ENCODE data around the gene CCDC187. TPM values are rescaled to one million over a fixed set of nuclear protein-coding genes. Genes with fewer than 3 reads are reported as not detected.

CCDC187 gene
- total RNA-seq, 1 donor from 2014 or later: 6.6 TPM

- intact Hi-C loops (cut with DNase I): no loop called here
- Histone ChIP-seq H3K9me3 (no peaks in the 10 kb centered on the region), H3K36me3 (no peaks in the 10 kb centered on the region), H3K4me3 (no peak overlapping the region), H3K27ac (no peak overlapping the region), H3K27me3 (ENCODE audit: low read depth) (peaks cover 92% of the 10 kb centered on the region), H3K4me1 (no peaks in the 10 kb centered on the region)
- ATAC-seq (no peak), DNase-seq (no peak)
- TF ChIP-seq CTCF (IDR thresholded peaks at IDR 0.05): no peak
These were observed 102.7 kb downstream of the CCDC187 start for GRCh38 chr9:136201174-136201573.

- no peak overlapping the region for H3K4me3 ChIP-seq
- no peaks in the 10 kb centered on the region for H3K9me3 ChIP-seq
- DNase-seq (no peak), ATAC-seq (no peak)
- H3K27ac ChIP-seq: no peak overlapping the region
- intact Hi-C loops (cut with DNase I): no loop called here
- no peaks in the 10 kb centered on the region for H3K36me3 ChIP-seq
- TF ChIP-seq CTCF (IDR thresholded peaks at IDR 0.05): no peak
- H3K27me3 ChIP-seq (ENCODE audit: low read depth): peaks cover 98% of the 10 kb centered on the region
- no peaks in the 10 kb centered on the region for H3K4me1 ChIP-seq
These were observed 103.5 kb downstream of the CCDC187 start for GRCh38 chr9:136200424-136200823.

Other genes starting within 250 kb of the CCDC187 start
- 27.0 TPM for gene NACC2, start 208.8 kb downstream of the CCDC187 start, total RNA-seq
- 31.2 TPM for gene TMEM250, start 185.2 kb downstream of the CCDC187 start, total RNA-seq
- gene LHX3, start 99.0 kb downstream of the CCDC187 start, total RNA-seq: not detected
- gene QSOX2, start 58.3 kb downstream of the CCDC187 start, total RNA-seq: 10.5 TPM
- gene GPSM1, start 23.4 kb upstream of the CCDC187 start, total RNA-seq: 19.2 TPM
- 12.9 TPM for gene DNLZ, start 59.6 kb upstream of the CCDC187 start, total RNA-seq
- 15.0 TPM for gene CARD9, start 69.6 kb upstream of the CCDC187 start, total RNA-seq
- gene SNAPC4, start 96.1 kb upstream of the CCDC187 start, total RNA-seq: 7.4 TPM
- gene ENTR1, start 106.5 kb upstream of the CCDC187 start, total RNA-seq: 34.3 TPM
- 43.2 TPM for gene PMPCA, start 106.6 kb upstream of the CCDC187 start, total RNA-seq
- 13.8 TPM for gene INPP5E, start 135.8 kb upstream of the CCDC187 start, total RNA-seq
- gene SEC16A, start 178.9 kb upstream of the CCDC187 start, total RNA-seq: 66.5 TPM
- 91.4 TPM for gene NOTCH1, start 242.0 kb upstream of the CCDC187 start, total RNA-seq

All from lower lobe of right lung (tissue), 2 donors.